Fibroblast of skin of right quadriceps (primary cell): ENCODE measurements around the gene DDT.
"Not testable (repeated sequence)": the region's sequence is repeated elsewhere in the genome, so short reads cannot be mapped to it uniquely, and the experiment has no call there.

Experiments
- DNase-seq: peaks from one replicate; pipeline ENCODE4 v3.0.0-alpha.2; 2013

DDT gene

GRCh38 chr22:23986538-23987178 is 12.4 kb upstream of the DDT start:
- DNase-seq: not testable (repeated sequence)

- DNase-seq: not testable (repeated sequence)
These were observed 11.8 kb upstream of the DDT start for GRCh38 chr22:23986089-23986488.

- DNase-seq: peak; percentile 19
These were observed 10.2 kb upstream of the DDT start for GRCh38 chr22:23984430-23984829.

GRCh38 chr22:23980567-23980966 is 6.3 kb upstream of the DDT start:
- DNase-seq: not testable (repeated sequence)

- not testable (repeated sequence) for DNase-seq
These were observed 5.5 kb upstream of the DDT start, which contains the start of gene GSTT2 for GRCh38 chr22:23979557-23980240. Gene GSTT2, plus strand, starts transcription at chr22:23980134.

DNA sequence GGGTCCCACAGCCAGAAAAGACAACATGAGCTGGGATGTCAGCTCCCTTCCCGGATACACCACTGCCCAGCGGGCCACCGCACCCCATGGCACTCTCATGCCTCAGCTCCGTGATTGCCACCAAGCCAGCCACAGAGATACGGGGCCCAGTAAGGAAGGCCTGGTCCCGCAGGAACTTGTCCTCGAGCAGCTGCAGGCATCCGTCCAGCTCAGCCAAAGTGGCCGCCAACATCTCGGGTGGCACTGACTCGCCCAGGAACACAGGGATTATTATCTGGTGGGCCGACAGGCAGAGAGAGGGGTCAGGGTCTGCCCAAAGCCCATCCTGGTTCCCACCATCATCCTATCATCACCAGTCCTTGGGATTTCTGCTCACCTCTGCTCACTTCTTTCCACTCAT is 3.1 kb upstream of the DDT start:
- DNase-seq: not testable (repeated sequence)

GRCh38 chr22:23974836-23975352 is 653 bp upstream of the DDT start:
- not testable (repeated sequence) for DNase-seq

DNA sequence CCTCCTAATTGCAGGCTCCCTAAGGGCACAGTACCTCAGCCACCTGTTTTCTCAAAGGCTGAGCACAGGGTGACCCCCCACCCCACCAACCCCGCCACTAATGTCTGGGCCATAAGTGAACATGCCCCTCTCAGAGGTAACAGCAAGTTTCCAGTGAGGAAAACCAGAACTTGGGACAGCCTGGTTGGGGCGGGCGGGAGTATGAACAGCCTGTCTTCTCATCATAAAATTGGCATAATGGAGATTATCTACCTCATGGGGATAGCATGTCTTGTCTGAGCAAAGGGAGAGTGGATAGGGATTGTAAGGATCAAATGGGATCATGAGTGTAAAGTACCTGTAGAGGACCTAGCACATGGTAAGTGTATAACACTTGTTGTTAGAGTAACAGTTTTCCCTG is 2.3 kb downstream of the DDT start:
- DNase-seq: not testable (repeated sequence)

GRCh38 chr22:23970816-23971486 is 3.3 kb downstream of the DDT start:
- DNase-seq: no peak

- DNase-seq: no peak
These were observed 4.0 kb downstream of the DDT start for GRCh38 chr22:23970201-23970641.

DNA sequence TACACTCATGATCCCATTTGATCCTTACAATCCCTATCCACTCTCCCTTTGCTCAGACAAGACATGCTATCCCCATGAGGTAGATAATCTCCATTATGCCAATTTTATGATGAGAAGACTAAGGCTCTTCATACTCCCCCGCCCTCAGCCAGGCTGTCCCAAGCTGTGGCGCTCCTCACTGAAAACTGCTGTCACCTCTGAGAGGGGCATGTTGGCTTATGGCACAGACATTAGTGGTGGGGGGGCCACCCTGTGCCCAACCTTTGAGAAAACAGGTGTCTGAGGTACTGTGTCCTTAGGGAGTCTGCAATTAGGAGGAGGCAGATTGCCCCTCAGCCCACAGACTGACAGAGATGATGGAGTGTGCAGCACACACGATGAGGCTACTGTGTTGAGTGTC is 5.2 kb downstream of the DDT start:
- DNase-seq: no peak

- DNase-seq: not testable (repeated sequence)
These were observed 7.7 kb downstream of the DDT start, which contains the start of gene DDTL for GRCh38 chr22:23966568-23966967. Gene DDTL, plus strand, starts transcription at chr22:23966888. Its CDS starts 27 bp downstream, at chr22:23966915.

DNA sequence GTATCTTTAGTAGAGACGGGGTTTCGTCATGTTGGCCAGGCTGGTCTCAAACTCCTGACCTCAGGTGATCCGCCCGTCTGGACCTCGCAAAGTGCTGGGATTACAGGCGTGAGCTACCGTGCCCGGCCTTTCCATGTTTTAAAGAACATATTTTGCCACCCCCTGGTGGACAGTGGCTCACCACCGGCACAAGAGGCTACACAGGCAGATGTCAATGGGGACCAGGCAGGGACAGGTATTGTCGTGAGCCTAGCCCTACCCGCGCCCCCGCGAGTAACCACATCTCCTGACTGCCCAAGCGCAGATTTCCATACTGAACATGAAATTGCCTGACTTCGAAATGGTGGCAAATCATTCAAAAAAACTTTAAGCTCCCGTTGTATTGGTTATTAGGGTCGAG is 8.1 kb downstream of the DDT start:
- not testable (repeated sequence) for DNase-seq

- DNase-seq: not testable (repeated sequence)
These were observed 13.0 kb downstream of the DDT start, which contains the start of gene GSTT2B for GRCh38 chr22:23961084-23961771. Gene GSTT2B, minus strand, starts transcription at chr22:23961195. Its CDS starts 64 bp downstream, at chr22:23961131.

GRCh38 chr22:23956301-23956900 is 17.8 kb downstream of the DDT start:
- DNase-seq: peak; percentile 57

DNA sequence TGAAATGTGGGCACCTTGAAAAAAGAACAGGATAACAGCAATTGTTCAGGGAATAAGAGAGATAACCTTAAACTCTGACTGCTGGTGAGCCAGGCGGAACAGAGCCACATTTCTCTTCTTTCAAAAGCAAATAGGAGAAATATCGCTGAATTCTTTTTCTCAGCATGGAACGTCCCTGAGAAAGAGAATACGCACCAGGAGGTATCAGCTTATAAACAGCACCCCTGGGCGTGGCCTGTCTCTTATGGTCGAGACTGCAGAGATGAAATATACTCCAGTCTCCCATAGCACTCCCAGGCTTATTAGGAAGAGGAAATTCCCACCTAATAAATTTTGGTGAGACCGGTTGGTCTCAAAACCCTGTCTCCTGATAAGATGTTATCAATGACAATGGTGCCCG is 18.4 kb downstream of the DDT start:
- DNase-seq: not testable (repeated sequence)

- DNase-seq: not testable (repeated sequence)
These were observed 19.3 kb downstream of the DDT start for GRCh38 chr22:23954991-23955305.

- not testable (repeated sequence) for DNase-seq
These were observed 19.8 kb downstream of the DDT start for GRCh38 chr22:23954193-23954990.

GRCh38 chr22:23953485-23953884 is 20.8 kb downstream of the DDT start:
- not testable (repeated sequence) for DNase-seq

DNA sequence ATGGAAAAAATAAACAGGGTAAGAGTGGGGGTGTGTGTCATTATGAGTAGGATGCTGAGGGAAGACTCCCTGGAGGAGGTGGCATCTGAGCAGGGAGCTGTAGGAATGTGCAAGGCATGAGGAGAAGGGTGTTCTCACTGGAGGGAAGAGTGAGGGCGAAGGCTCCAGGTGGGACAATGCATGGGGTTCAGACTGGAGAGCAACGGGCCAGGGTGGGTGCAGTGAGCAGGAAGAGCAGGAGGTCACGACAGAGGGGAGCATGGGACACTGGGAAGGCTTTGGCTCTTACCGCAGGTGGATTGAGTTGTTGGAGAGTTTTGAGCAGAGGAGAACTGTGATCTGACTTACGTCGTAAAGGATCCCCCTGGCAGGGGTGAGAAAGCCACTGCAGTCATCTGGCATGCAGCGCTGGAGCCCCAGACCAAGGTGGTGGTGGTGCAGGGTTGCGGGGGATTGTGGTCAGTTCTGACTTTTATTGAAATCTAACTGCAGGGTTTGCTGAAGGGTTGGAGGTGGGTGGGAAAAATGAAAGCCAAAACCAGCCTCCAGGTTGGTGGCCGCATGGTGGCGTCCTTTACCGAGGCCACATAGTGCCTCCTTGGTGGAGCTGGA is 21.3 kb downstream of the DDT start:
- DNase-seq: not testable (repeated sequence)

DNA sequence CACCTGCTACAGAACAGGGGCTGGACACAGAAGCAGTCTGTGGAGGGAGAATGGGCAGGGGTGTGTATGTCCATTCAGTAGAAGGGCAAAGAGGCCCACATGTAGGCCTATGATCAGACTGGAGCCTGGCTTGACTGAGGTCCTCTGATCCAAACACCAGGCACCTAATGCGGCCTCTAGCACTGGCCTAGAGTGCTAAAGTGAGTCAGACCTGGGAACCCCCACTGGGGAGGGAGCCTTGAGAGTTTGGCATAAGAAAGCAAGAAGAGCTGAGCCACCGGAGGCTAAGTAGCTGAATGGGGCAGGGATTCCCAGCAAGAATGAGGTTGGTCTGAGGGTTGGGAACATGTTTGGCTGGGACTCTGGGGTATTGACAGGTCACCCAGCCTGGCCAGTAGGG is 22.9 kb downstream of the DDT start:
- not testable (repeated sequence) for DNase-seq
